Activated naive CD4-positive, alpha-beta T cell (primary cell): Measurements from ENCODE around the gene BOC.

ENCODE experiments used
- DNase-seq, 4 experiments: peaks; one replicate each; lab custom pipeline; 2025; lab: John Stamatoyannopoulos, UW

The BOC gene

GRCh38 chr3:113287111-113287802 lies 75.9 kb downstream of the BOC start:
- DNase-seq: no peak

DNA sequence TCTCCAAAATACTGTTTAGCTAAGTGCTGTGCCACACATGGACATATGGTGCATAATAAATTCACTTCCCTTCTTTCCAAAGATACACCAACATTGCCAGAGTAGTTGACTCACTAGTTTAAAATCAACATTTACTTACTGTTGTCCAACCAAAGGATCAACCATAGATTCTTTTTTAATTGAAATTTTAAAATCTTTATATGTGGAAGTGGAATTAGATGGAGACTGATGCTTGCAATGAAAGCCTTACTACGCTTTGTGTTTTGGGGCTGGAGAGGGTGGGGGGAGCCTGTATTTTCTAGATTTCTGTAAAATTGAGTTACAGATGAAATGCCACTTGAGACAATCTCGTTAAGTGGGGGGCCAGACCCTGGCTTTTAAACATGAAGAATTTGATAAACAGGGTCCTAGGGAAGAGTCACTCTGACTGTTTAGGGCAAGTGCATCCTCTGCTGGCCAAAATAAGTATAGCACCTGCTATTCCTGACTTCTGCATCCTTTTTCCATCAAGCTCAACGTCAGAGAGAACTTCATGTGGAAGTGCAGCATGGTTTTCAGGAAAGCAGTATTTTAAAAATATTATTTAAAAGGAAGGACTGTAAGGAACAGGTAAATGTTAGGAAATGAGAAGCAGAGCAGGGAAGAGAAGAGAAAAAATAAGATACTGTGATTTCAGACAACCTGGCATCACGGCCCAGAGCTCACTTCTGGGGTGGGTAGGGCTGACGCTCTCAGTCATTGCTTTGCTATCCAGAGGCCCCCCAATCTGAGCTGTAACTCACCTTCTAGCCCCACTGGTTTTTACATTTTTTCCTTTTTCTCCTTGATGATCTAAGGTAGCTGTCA lies 76.7 kb downstream of the BOC start:
- DNase-seq: peak in 2 of 4 experiments; percentile 3 to 21

- no peak for DNase-seq
These were observed 77.5 kb downstream of the BOC start for GRCh38 chr3:113288881-113289280.

- DNase-seq: no peak
These were observed 80.2 kb downstream of the BOC start for GRCh38 chr3:113291572-113291971.

- no peak for DNase-seq
These were observed 81.6 kb downstream of the BOC start for GRCh38 chr3:113292933-113293332.

- no peak for DNase-seq
These were observed 82.0 kb downstream of the BOC start for GRCh38 chr3:113293348-113293747.

- DNase-seq: no peak
These were observed 84.1 kb downstream of the BOC start for GRCh38 chr3:113295463-113295862.

DNA sequence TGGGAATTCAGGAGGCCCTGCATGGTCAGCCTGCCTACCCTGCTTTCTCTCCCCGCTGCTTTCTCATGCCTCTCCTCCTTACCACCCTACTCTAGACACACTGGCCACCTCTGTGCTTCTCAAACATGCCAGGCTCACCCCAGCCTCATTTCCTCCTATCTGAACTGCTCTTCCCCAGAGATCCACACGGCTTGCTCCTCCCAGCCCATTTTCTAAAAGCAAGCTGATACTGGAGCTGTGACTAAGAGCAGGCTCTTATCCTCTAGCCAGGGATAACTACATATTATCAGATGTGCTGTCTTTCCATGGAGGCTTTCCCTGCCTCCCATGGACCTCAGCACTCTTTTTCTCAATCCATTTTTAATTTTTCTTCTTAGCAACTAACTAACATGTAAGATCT lies 85.9 kb downstream of the BOC start:
- DNase-seq: no peak

GRCh38 chr3:113297841-113298240 lies 86.5 kb downstream of the BOC start:
- DNase-seq: no peak

GRCh38 chr3:113300596-113300995 lies 89.2 kb downstream of the BOC start:
- no peak for DNase-seq

DNA sequence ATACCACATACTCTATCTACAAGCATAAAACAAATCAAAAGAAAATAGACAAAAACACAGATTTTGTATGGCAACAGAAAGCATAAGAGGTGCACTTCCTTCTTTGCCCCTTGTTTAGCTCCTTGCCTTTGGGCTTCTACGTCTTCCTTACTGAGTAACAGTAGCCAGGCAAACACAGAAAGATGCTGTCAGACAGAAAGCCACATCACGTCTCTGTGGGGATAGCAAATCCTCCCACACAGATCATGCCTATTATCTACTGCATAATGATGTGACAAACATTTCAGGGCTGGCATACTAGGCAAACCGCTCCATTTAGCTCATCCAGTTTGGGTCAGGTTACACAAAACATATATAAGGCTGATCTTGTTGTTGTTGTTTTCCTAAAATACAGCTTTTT lies 92.7 kb downstream of the BOC start:
- no peak for DNase-seq

DNA sequence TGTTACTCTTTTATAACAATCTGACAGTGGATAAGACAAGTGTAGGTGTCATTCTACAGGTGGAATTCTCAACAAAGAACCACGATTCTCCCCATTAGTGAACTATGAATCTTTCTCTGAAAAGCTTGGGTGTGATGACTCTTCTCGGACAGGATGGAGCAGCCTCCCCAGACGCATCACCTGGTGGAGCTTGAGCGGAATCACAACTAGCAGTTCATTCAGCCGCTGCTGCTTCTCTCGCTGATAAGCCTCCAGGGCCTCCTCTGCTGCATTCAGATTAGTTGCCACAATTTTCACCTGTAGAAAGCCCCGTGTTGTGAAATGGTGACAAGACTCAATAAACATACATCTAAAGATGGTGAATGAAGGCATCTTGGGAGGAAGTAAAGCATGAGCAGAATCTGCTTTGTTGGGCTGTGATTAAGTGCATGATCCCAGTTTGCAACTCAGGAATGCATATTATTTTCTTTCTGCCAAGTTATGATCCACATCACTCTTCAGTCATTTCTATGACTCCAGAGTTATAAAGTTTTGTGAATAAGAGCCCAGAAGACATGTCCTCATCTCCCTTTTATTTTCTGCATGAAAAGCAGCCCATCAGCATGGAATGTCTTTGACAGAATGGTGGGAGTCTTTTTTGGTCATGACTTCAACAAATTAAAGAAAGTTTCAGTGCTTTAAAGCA lies 93.6 kb downstream of the BOC start:
- no peak for DNase-seq

GRCh38 chr3:113310960-113311359 lies 99.6 kb downstream of the BOC start:
- no peak for DNase-seq

DNA sequence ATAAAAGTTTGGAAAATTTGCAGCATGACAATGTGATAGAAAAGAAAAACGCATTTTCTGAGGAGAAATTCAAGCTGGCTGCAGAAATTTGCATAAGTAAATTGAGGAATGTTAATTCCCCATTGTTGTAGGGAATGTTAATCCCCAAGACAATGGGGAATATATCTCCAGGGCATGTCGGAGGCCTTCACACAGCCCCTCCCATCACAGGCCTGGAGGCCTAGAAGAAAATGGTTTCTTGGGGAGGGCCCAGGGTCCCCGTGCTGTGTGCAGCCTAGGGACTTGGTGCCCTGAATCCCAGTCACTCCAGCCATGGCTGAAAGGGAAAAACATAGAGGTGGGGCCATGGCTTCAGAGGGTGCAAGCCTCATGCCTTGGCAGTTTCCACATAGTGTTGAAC lies 101.1 kb downstream of the BOC start:
- DNase-seq: no peak

DNA sequence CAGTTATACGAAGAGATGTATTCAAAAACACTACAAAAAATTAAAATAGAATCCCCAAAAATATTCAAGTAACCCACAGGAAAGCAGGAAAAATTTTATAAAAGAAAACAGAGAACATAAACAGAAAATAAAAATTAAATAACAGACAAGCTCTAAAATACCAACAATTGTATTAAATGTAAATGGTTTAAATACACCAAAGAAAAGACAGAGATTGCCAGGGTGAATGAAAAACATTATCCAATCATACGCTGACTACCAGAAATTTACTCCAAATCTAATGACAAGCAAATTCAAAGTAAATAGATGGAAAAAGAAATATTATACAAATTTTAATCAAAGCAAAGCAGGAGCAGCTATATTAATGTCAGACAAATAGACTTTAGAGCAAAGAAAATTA lies 103.6 kb downstream of the BOC start:
- no peak for DNase-seq

GRCh38 chr3:113329757-113330156 lies 118.4 kb downstream of the BOC start:
- DNase-seq: no peak

GRCh38 chr3:113330742-113331141 lies 119.4 kb downstream of the BOC start:
- DNase-seq: no peak

DNA sequence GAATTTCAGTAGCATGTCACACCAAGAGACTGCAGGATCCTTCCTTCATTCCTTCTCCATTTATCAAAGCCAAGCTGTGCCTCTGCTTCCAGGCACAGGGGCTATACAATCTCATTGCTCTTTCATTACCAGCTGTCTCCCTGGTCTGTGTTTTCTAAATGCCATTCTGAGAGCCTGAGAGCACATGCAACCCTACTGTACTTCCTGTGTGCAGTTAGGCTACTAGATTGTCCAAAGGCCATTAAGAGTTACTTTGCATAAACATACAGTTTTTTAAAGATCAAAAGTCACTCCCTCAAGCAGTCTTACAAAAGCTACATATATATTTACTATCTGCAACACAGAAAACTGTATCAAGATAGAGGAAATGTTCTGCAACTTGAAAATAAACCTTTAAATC lies 119.8 kb downstream of the BOC start:
- DNase-seq: no peak
